Iris pigment epithelial cell (primary cell): ENCODE results near the gene GHDC.
"Not testable (repeated sequence)": the region's sequence is repeated elsewhere in the genome, so short reads cannot be mapped to it uniquely, and the experiment has no call there.

ENCODE experiments used
- DNase-seq: peaks from one replicate; pipeline ENCODE4 v3.0.0-alpha.2; 2011; ENCODE audit warnings: low read depth

GHDC gene

GRCh38 chr17:42193969-42194899, at the start of gene GHDC:
Gene GHDC, minus strand, starts transcription at chr17:42194494. Its CDS starts 913 bp downstream, at chr17:42193581.
- DNase-seq = peak; percentile 76

GRCh38 chr17:42243493-42243982, 49.2 kb upstream of the GHDC start:
- no peak for DNase-seq

GRCh38 chr17:42241871-42242270, 47.6 kb upstream of the GHDC start:
- DNase-seq = no peak

GRCh38 chr17:42240863-42241262, 46.6 kb upstream of the GHDC start:
- peak; percentile 40 for DNase-seq

GRCh38 chr17:42240201-42240600, 45.9 kb upstream of the GHDC start:
- peak; percentile 57 for DNase-seq

- DNase-seq = not testable (repeated sequence)
These were observed 45.3 kb upstream of the GHDC start for GRCh38 chr17:42239576-42239975.

GRCh38 chr17:42236760-42237159, 42.5 kb upstream of the GHDC start:
- DNase-seq = no peak

- peak; percentile 48 for DNase-seq
These were observed 39.7 kb upstream of the GHDC start for GRCh38 chr17:42233994-42234393.

GRCh38 chr17:42233156-42233555, 38.9 kb upstream of the GHDC start:
- peak; percentile 82 for DNase-seq

GRCh38 chr17:42230225-42230624, 35.9 kb upstream of the GHDC start:
- DNase-seq = no peak

- peak; percentile 56 for DNase-seq
These were observed 33.8 kb upstream of the GHDC start for GRCh38 chr17:42227849-42228700.

- DNase-seq = no peak
These were observed 31.4 kb upstream of the GHDC start for GRCh38 chr17:42225646-42226045.

- DNase-seq = no peak
These were observed 30.4 kb upstream of the GHDC start for GRCh38 chr17:42224651-42225050.

- DNase-seq = peak; percentile 73
These were observed 27.8 kb upstream of the GHDC start for GRCh38 chr17:42221886-42222745.

- not testable (repeated sequence) for DNase-seq
These were observed 25.0 kb upstream of the GHDC start for GRCh38 chr17:42219280-42219679.

GRCh38 chr17:42214156-42214555, 19.9 kb upstream of the GHDC start:
- peak; percentile 34 for DNase-seq

- no peak for DNase-seq
These were observed 18.1 kb upstream of the GHDC start for GRCh38 chr17:42212382-42212781.

GRCh38 chr17:42211921-42212341, 17.6 kb upstream of the GHDC start:
- DNase-seq = not testable (repeated sequence)

GRCh38 chr17:42210046-42210445, 15.8 kb upstream of the GHDC start:
- DNase-seq = no peak

GRCh38 chr17:42206153-42206612, 11.9 kb upstream of the GHDC start:
- peak; percentile 22 for DNase-seq

GRCh38 chr17:42203354-42203753, 9.1 kb upstream of the GHDC start:
- DNase-seq = no peak
